GM18505 (cell line): ENCODE results near the gene AURKB.
"Not testable (repeated sequence)": the region's sequence is repeated elsewhere in the genome, so short reads cannot be mapped to it uniquely, and the experiment has no call there.

Experiments used
- ATAC-seq: cut with Tn5 transposase; IDR thresholded peaks from one replicate; pipeline ENCODE4 v1.9.1; 2021; ENCODE audit not compliant: unreplicated experiment
- POLR2A ChIP-seq: IDR thresholded peaks from 4 replicates; pipeline ENCODE4 v1.6.1; 2011; ENCODE audit warnings: borderline replicate concordance; ENCODE audit not compliant: insufficient read depth, insufficient read length; ENCODE audit errors: extremely low read depth

Gene AURKB

DNA sequence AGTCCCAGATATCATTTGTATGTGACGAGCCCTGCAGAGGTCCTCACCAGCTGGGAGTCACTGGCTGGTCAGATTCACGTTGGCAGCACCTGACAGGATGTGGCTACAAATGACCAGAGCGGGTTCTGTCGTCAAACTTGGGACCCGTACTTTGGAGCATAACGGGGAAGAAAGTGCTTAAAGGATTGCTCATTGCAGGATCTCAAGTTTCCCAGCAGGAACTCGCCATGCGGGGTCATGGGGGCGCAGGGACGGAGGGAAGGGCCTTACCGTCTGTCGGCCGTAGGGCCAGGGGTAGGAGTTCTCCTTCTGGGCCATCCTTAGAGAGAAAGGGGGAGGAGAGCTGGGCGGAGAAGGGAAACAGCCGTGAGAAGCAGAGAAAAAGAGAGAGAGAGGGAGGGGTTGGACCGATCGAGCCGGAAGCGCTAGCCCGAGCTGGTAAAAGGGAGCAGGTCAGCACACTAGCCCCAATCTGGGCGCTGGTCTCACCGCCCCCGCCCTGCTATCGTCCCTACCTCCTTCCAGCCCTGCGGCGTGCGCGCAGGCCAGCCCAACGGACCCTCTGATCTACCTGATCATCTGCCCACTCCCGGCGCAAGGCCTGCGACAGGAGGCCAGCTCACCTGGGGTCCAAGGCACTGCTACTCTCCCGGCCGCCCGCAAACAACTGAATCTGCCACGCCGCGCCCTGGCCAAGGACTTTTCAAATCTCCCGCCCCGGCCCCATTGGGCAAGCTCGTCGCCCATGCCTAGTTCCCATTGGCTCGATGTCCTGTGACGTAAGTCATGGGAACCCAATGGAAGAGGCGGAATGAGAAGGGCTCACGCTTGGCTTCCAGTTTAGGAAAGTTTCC, at the start of gene AURKB:
AURKB (minus strand) TSS at position 669 of the 854 bp plus-strand sequence; CDS start at position 318, 351 bp downstream.
- TF ChIP-seq POLR2A, result peak; percentile 91
- ATAC-seq, result peak; percentile 76

DNA sequence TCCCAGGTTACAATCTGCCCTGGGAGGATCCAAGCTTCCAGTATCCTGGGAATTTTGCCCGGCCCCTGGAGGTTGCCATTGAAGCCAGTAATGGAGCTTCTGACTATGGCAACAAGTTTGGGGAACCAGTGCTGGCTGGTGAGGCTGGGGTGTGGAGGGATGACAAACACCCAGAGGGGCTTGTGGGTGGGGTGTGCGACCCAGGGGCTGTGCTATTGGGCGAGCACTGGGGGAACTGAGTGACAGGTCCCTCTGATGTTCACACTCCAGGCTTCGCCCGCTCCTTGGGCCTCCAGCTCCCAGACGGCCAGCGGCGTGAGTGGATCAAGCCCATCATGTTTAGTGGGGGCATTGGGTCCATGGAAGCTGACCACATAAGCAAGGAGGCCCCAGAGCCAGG, 47.4 kb upstream of the AURKB start:
- TF ChIP-seq POLR2A, result no peak
- no peak for ATAC-seq

DNA sequence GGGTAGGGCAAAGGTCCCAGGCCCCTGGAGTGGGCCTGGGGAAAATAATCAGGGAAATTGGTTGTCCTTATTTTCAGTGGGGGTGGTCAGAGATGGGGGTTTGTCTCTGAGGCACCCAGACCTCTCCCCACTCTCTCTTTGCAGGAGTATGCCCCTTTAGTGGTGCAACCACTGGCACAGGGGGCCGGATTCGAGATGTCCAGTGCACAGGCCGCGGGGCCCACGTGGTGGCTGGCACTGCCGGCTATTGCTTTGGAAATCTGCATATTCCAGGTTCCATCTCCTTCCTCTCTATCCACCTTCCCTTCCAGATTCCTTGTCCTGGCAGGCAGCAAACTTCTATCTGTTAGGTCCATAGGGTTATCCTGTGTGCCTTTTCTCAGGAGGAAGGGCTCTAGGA, 46.3 kb upstream of the AURKB start:
- ATAC-seq, result no peak
- TF ChIP-seq POLR2A, result no peak

DNA sequence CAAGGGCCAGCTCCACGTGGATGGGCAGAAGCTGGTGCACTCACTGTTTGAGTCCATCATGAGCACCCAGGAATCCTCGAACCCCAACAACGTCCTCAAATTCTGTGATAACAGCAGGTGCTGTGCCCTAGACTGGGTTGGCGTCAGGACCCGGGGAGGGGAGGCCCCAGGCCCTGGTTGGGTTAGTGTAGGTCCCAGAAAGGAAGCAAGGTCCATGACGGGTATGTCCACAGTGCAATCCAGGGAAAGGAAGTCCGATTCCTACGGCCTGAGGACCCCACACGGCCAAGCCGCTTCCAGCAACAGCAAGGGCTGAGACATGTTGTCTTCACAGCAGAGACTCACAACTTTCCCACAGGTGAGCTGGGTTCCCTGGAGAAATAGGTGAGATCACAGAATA, 45.9 kb upstream of the AURKB start:
- no peak for ATAC-seq
- no peak for TF ChIP-seq POLR2A

DNA sequence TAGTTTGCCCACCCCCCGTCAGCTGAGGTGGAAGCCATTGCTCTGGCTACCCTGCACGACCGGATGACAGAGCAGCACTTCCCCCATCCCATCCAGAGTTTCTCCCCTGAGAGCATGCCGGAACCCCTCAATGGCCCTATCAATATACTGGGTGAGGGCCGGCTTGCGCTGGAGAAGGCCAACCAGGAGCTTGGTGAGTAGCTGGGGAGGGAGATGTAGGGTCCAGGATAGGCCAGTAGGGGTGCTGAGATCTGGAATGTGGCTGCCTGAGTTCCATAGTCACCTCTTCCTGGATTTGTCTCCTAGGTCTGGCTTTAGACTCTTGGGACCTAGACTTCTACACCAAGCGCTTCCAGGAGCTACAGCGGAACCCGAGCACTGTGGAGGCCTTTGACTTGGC, 45.1 kb upstream of the AURKB start:
- ATAC-seq, result no peak
- no peak for TF ChIP-seq POLR2A

DNA sequence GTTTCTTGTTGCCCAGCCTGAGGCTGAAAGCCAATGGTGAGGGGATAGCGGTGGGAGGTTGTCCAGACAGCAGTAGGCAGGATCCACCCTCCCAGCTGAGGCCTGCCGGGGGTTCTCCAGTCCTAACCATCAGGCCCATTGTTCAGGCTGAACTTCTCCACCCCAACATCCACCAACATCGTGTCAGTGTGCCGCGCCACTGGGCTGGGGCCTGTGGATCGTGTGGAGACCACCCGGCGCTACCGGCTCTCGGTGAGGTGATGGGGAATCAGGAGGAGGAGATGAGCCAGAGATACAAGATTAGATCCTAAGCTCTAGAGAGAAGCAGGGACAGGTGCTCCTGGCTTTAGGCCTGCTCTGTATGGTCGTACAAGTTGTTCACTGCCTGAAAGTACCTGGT, 44.5 kb upstream of the AURKB start:
- ATAC-seq, result no peak
- TF ChIP-seq POLR2A, result no peak

DNA sequence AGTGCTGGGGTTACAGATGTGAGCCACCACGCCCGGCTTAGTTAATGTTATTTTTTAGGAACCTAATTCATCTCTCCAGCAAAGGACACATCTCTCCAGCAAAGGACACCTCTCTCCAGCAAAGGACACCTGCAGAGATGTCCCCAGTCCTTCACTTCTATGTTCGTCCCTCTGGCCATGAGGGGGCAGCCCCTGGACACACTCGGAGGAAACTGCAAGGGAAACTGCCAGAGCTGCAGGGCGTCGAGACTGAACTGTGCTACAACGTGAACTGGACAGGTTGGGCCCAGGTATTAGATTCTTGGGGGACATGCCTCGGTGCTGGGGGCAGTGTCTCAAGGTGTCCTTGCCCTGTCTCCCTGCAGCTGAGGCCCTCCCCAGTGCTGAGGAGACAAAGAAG, 43.4 kb upstream of the AURKB start:
- ATAC-seq, result no peak
- no peak for TF ChIP-seq POLR2A

DNA sequence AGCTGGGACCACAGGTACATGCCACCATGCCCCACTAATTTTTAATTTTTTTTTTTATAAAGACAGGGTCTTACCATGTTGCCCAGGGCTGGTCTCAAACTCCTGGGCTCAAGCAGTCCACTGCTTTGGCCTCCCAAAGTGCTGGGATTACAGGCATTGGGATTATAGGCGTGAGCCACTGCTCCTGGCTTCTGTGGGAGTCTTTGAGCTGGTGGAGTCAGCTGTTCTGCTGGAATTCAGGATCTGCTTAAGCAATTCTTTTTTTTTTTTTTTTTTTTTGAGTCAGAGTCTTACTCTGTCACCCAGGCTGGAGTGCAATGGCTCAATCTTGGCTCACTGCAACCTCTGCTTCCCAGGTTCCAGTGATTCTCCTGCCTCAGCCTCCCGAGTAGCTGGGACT, 41.0 kb upstream of the AURKB start:
- not testable (repeated sequence) for ATAC-seq

DNA sequence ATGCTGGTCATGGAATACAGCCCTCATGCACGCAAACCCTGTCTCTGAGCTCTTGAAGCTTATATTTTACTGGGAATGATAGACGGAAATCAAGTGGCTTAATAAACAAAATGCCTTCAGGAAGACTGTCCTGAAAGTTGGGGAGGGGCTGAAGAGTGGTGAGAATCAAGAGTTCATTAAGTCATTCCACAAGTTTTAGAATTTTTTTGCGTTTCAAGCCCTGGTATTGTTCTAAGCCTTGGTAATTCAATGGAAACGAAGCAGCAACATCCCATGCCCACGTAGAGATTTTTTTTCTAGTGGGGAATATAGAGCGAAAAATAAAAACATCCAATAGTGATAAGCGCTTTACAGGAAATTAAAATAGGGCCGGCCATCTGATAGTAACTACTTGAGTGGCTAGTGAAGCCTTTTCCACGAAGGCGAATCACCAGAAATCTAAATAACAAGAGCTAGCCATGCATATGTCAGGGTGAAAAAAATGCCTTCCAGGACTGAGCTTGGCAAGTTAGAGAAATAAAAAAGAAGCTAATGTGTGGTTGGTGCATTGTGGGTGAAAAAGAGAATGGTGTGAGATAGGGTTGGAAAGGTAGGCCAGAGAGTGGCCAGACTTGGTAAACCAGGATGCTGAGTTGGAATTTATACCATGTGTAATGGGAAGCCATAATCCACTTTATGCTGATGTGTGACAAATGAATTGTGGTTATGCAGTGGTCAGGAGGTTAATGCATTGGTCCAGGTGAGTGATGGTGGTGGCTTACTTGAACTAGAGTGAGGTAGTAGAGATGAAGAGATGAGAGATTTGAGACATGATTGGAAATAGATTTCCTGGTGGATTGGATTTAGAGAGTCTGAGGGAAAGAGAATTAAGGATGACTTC, 39.5 kb upstream of the AURKB start:
- ATAC-seq, result no peak
- no peak for TF ChIP-seq POLR2A

DNA sequence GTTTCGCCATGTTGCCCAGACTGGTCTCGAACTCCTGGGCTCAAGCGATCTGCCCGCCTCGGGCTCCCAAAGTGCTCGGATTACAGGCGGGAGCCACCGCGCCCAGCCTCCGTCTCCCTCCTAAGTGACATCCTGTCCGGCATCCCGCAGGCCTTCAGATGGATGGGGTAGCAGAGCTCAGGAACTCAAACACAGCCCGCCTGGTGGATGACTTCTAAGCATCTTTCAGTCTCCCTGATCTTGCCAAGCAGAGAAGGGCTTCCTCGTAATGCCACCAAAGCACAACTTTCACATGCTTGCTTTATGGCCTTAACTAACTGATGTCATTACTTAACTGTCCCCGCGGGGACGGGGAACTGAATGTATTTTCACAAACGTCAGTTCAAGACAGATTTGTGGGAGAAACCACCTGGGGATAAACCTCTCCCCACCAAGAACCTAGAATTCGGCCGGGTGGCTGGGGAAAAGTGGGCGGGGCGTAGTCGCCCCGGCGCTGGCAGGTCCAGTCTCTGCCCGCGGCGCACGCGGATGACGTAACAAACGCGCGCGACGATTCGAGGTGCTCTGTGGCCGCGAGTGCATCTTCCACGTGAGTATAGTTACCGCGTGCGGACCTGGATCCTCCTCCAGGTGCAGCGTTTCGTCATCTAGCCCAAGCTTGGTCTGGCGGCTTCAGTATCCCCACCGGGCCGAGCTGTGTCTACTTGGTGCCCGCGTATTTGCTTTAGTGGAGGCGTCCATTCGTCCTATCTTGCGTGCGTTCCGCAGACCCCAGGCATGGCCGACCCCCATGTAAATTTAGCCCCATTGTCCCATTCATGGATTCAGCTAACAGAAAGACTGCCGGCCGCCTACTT, 38.6 kb upstream of the AURKB start, which contains the start of gene PFAS:
PFAS (plus strand) TSS at position 539 of the 857 bp plus-strand sequence. CDS start 4,649 bp downstream, outside the sequence.
- peak; percentile 79 for TF ChIP-seq POLR2A
- peak; percentile 58 for ATAC-seq

DNA sequence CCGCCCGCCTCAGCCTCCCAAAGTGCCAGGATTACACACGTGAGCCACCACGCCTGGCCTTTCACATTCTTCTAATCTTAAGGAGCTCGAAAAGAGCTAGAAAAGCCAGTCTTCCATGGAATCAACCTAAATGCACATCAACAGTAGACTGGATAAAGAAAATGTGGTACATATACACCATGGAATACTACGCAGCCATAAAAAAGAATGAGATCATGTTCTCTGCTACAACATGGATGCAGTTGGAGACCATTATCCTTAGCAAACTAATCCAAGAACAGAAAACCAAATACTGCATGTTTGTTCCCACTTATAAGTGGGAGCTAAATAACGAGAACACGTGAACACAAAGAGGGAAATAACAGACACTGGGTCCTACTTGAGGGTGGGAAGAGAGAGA, 34.4 kb upstream of the AURKB start:
- TF ChIP-seq POLR2A, result no peak
- no peak for ATAC-seq

DNA sequence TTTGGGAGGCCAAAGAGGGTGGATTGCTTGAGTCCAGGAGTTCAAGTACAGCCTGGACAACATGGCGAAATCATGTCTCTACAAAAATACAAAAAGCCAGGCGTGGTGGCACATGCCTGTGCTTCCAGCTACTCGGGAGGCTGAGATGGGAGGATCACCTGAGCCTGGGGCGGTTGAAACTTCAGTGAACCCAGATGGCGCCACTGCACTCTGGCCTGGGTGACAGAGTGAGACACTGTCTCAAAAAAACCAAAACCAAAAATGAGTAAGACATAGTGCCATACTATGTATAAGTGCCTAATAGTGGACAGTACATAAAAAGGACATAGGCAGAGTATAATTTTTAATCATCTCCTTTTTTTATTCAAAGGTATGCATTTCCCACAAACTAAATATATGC, 33.5 kb upstream of the AURKB start:
- no peak for ATAC-seq

DNA sequence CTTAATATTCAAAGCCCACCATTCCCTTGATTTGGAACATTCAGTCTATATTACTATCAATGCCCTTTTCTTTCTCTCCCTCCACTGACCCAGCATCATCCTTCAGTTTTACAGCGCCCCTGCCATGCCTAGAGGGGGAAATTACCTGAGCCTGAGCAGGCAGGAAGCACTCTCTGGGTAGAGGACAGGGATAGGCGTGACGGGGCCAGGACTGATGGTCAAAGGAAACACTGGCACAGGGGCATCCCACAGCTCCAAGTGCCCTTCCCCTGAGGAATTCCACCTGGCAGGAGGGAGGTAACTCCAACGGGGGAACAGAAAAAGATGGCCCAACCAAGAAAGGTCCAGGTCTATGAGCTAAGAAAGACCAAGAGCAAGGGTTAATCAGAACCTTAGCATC, 27.5 kb upstream of the AURKB start:
- TF ChIP-seq POLR2A, result no peak
- ATAC-seq, result no peak

More for the DNA sequence above, 33.5 kb upstream of the AURKB start:
- TF ChIP-seq POLR2A, result no peak
